Activated CD4-positive, alpha-beta T cell treated with anti-CD3 and anti-CD28 coated beads, Interleukin-2, amount 10 ng/mL, durations not matched to agents 7 days and 5 days (primary cell): ENCODE data around the gene TSSC4. TPM values are rescaled to one million over a fixed set of nuclear protein-coding genes. Genes with fewer than 3 reads are reported as not detected.

Experiments
- CTCF ChIA-PET: fragments of 350-600 bp; sonication (Branson Sonifier 250); formaldehyde crosslinking; loops from one replicate; lab custom pipeline; 2021; ENCODE audit warnings: antibody characterized with exemption; lab: Charles Lee
- POLR2A ChIA-PET: fragments of 350-600 bp; sonication (Branson Sonifier 250); formaldehyde crosslinking; loops from one replicate; lab custom pipeline; 2021; ENCODE audit warnings: antibody characterized with exemption; lab: Charles Lee
- DNase-seq: peaks from one replicate; pipeline ENCODE4 v3.0.0-alpha.2; 2020
- H3K27ac Mint-ChIP-seq: one replicate; pipeline ENCODE4 v1.8.0; 2021; ENCODE audit warnings: mild to moderate bottlenecking, moderate library complexity, mixed read lengths
- H3K27me3 Mint-ChIP-seq: one replicate; pipeline ENCODE4 v1.8.0; 2021; ENCODE audit warnings: mixed read lengths
- H3K36me3 Mint-ChIP-seq: one replicate; pipeline ENCODE4 v1.8.0; 2021; ENCODE audit warnings: low read depth, mixed read lengths
- H3K4me1 Mint-ChIP-seq: one replicate; pipeline ENCODE4 v1.8.0; 2021; ENCODE audit warnings: mixed read lengths
- H3K4me3 Mint-ChIP-seq: one replicate; pipeline ENCODE4 v1.8.0; 2021; ENCODE audit warnings: mild to moderate bottlenecking, moderate library complexity, mixed read lengths
- H3K9me3 Mint-ChIP-seq: one replicate; pipeline ENCODE4 v1.8.0; 2021; ENCODE audit warnings: mixed read lengths
- total RNA-seq, 2 experiments: library from RNA; stranded (reverse); gene quantifications; one replicate each; pipeline ENCODE4 v1.2.3, GENCODE V29; 2021

Gene TSSC4
- total RNA-seq, 2 experiments from 2014 or later: 31.1 to 47.5 TPM

DNA sequence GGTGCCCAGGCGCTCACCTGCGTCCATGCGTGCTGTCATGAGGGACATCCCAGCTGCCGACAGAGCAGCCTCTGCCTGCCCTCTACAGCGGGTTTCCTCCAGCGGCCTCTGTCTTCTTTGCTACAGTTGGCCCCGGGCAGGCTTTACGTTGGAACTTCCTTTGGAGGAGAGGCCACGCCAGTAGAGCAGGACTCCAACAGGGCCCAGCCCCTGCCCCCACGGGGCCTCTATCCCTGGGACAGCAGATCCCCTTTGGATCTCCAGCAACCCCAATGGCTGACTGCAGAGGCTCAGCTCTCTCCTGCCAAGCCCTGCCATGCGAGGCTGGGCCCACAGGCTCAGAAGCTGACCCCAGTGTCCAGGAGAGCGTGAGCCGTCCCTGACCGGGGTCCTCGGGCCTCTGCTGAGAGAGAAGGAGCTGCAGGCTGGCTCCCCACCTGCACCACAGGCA is 31.6 kb downstream of the TSSC4 start:
- POLR2A ChIA-PET: no interaction called here
- H3K9me3 Mint-ChIP-seq: no peaks in the 10 kb centered on the region
- H3K4me3 Mint-ChIP-seq: no peak overlapping the region
- no peak for DNase-seq
- no peak overlapping the region for H3K27ac Mint-ChIP-seq
- H3K4me1 Mint-ChIP-seq: no peaks in the 10 kb centered on the region
- no peaks in the 10 kb centered on the region for H3K27me3 Mint-ChIP-seq
- no peaks in the 10 kb centered on the region for H3K36me3 Mint-ChIP-seq
- CTCF ChIA-PET: interaction anchor here (1.0 to 1.9 kb wide), 3 partner anchors 11 to 456 kb away, joined by 3 to 8 read pairs (median 5); no protein-coding TSS in a partner anchor

DNA sequence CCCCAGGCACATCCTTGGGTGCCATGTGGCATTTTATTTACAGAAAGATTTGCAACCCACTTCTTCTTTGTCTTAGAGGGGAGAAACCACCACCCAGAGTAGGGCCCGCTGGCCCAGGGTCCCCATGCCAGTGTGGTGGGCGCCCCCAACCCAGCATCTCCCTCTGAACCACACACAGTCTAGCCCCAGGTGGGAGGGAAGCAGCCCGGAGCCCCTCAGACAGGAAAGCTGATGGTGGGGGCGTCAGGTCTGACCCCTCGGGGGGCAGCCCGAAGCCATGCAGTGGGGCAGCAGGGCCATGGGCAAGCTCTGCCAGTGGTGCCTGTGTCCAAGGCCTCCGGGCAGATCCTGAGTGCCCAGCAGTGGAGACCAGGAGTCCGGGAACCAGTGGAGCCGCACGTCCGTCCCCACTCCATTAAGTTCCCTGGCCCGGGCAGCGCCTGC is 32.1 kb downstream of the TSSC4 start:
- peaks cover 1% of the 10 kb centered on the region for H3K27me3 Mint-ChIP-seq
- H3K27ac Mint-ChIP-seq: no peak overlapping the region
- POLR2A ChIA-PET: no interaction called here
- H3K4me1 Mint-ChIP-seq: no peaks in the 10 kb centered on the region
- DNase-seq: no peak
- H3K4me3 Mint-ChIP-seq: no peak overlapping the region
- H3K36me3 Mint-ChIP-seq: no peaks in the 10 kb centered on the region
- H3K9me3 Mint-ChIP-seq: no peaks in the 10 kb centered on the region
- CTCF ChIA-PET: interaction anchor here (1.0 kb wide), 1 partner anchor 12 kb away, joined by 3 read pairs; no protein-coding TSS in a partner anchor

- POLR2A ChIA-PET: no interaction called here
- Mint-ChIP-seq H3K9me3 (no peaks in the 10 kb centered on the region), H3K36me3 (no peaks in the 10 kb centered on the region), H3K4me1 (no peaks in the 10 kb centered on the region), H3K27ac (no peak overlapping the region), H3K27me3 (peaks cover 2% of the 10 kb centered on the region), H3K4me3 (no peak overlapping the region)
- CTCF ChIA-PET: no interaction called here
- DNase-seq: no peak
Measured at GRCh38 chr11:2433106-2433925, 32.8 kb downstream of the TSSC4 start.

DNA sequence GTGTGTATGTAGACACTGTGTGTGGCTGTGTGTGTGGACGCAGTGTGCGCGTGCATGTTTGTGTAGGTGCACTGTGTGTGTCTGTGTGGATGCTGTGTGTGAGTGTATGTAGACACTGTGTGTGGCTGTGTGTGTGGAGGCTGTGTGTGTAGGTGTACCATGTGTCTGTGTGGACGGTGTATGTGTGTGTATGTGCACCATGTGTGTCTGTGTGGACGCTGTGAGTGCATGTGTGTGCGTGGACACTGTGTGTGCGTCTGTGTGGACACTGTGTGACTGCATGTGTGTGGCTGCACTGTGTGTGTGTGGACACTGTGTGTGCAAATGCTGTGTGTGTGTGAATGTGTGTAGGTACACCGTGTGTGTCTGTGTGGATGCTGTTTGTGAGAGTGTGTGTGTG is 33.5 kb downstream of the TSSC4 start:
- ChIA-PET POLR2A (no interaction called here), CTCF (no interaction called here)
- H3K27ac Mint-ChIP-seq: no peak overlapping the region
- H3K36me3 Mint-ChIP-seq: no peaks in the 10 kb centered on the region
- DNase-seq: no peak
- peaks cover 5% of the 10 kb centered on the region for H3K27me3 Mint-ChIP-seq
- no peaks in the 10 kb centered on the region for H3K9me3 Mint-ChIP-seq
- no peak overlapping the region for H3K4me3 Mint-ChIP-seq
- no peaks in the 10 kb centered on the region for H3K4me1 Mint-ChIP-seq

DNA sequence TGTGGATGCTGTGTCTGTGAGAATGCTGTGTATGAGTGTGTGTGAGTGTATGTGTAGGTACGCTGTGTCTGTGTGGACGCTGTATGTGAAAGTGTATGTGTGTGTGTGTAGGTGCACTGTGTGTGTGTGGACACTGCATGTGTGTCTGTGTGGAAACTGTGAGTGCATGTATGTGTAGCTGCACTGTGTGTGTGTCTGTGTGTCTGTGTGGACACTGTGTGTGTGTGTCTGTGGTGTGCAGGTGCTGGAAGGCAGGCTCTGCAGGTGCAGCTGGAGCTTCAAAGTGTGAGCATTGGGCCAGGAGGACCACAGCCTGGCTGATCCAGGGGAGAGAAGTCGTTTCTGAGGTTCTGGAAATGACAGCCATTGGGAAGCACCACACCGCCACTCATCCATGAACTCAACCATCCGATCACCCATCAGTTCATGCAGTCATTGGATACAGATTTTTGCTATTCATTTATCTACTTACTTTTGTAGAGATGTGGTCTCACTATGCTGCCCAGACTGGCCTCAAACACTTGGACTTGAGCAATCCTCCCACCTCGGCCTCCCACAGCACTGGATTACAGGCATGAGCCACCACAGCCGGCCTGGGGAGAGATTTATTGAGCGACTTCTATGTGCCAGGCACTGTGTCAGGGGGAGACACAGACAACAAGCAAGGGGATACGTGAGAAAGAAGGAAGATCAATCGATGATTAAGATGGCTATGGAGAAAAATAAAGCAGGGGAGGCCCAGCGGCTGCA is 34.1 kb downstream of the TSSC4 start:
- POLR2A ChIA-PET: no interaction called here
- CTCF ChIA-PET: no interaction called here
- Mint-ChIP-seq H3K4me1 (no peaks in the 10 kb centered on the region), H3K4me3 (no peak overlapping the region), H3K9me3 (no peaks in the 10 kb centered on the region), H3K27me3 (peaks cover 7% of the 10 kb centered on the region), H3K27ac (no peak overlapping the region), H3K36me3 (no peaks in the 10 kb centered on the region)
- DNase-seq: no peak

GRCh38 chr11:2435288-2436012 is 34.9 kb downstream of the TSSC4 start:
- Mint-ChIP-seq H3K9me3 (no peaks in the 10 kb centered on the region), H3K27me3 (peaks cover 9% of the 10 kb centered on the region), H3K4me1 (no peaks in the 10 kb centered on the region), H3K27ac (no peak overlapping the region), H3K4me3 (no peak overlapping the region), H3K36me3 (no peaks in the 10 kb centered on the region)
- DNase-seq: no peak
- POLR2A ChIA-PET: no interaction called here
- CTCF ChIA-PET: no interaction called here

- no peaks in the 10 kb centered on the region for H3K4me1 Mint-ChIP-seq
- ChIA-PET CTCF (interaction anchor here (1.2 kb wide), 2 partner anchors 16 to 30 kb away, joined by 3 to 4 read pairs; no protein-coding TSS in a partner anchor), POLR2A (no interaction called here)
- H3K4me3 Mint-ChIP-seq: no peak overlapping the region
- no peaks in the 10 kb centered on the region for H3K36me3 Mint-ChIP-seq
- no peak for DNase-seq
- no peak overlapping the region for H3K27ac Mint-ChIP-seq
- H3K27me3 Mint-ChIP-seq: peaks cover 10% of the 10 kb centered on the region
- no peaks in the 10 kb centered on the region for H3K9me3 Mint-ChIP-seq
Measured at GRCh38 chr11:2436013-2436520, 35.5 kb downstream of the TSSC4 start.

DNA sequence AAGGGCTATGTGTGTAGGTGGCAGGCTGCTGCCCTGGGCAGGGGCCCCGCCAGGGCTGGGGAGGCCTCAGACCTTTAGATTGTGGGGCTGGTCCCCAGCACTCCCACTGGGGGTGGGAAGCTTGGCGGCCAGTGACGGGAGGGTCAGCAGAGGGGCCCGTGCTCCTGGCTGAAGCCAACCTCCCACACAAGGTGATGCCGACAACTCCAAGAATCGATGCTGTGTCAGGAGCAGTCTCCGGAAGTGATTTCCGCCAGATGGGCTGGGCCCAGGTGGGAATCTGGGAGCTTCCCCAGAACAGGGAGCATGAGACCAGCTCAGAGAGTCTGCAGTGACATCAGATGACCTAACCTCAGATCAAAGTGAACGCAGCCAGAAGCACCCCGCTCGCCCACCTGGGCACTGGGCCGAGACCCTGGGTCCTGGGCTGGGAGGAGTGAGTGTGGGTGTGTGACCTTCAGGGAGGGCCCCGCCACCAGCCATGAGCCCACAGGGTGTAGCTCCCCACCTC is 36.0 kb downstream of the TSSC4 start:
- Mint-ChIP-seq H3K4me3 (no peak overlapping the region), H3K27me3 (peaks cover 10% of the 10 kb centered on the region), H3K9me3 (no peaks in the 10 kb centered on the region), H3K36me3 (no peaks in the 10 kb centered on the region), H3K27ac (no peak overlapping the region), H3K4me1 (no peaks in the 10 kb centered on the region)
- CTCF ChIA-PET: interaction anchor here (1.2 to 1.6 kb wide), 3 partner anchors 16 to 94 kb away, joined by 3 to 4 read pairs (median 4); no protein-coding TSS in a partner anchor
- no peak for DNase-seq
- POLR2A ChIA-PET: no interaction called here

DNA sequence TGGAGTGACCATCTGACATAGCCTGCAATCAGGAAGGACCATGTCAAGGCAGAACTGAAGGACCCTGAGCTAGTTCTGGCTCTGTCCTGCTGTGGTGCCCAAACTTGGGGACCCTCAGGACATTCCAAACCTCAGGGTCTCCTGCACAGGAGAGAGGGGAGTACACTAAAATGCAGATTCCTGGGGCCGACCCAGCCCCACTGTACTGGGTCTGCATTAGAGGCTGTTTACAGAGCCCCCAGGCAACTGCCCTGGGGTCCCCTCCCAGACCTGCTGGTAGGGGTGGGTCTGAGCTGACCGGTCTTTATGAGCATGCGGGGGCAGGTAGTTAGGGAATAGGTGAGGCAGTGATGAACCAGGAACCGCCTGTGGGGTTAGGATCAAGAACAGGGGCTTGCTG is 37.0 kb downstream of the TSSC4 start:
- CTCF ChIA-PET: interaction anchor here (1.2 to 1.6 kb wide), 2 partner anchors 29 to 93 kb away, joined by 3 to 4 read pairs; no protein-coding TSS in a partner anchor

GRCh38 chr11:2439820-2440219 is 39.3 kb downstream of the TSSC4 start:
- H3K27ac Mint-ChIP-seq: no peak overlapping the region
- peaks cover 19% of the 10 kb centered on the region for H3K27me3 Mint-ChIP-seq
- no peak for DNase-seq
- ChIA-PET POLR2A (no interaction called here), CTCF (interaction anchor here (0.6 to 1.1 kb wide), 2 partner anchors 19 to 37 kb away, joined by 3 read pairs; no protein-coding TSS in a partner anchor)
- H3K4me1 Mint-ChIP-seq: peaks cover 12% of the 10 kb centered on the region
- H3K9me3 Mint-ChIP-seq: no peaks in the 10 kb centered on the region
- H3K4me3 Mint-ChIP-seq: no peak overlapping the region
- H3K36me3 Mint-ChIP-seq: no peaks in the 10 kb centered on the region

More for the DNA sequence above, 37.0 kb downstream of the TSSC4 start:
- POLR2A ChIA-PET: no interaction called here
- Mint-ChIP-seq H3K36me3 (no peaks in the 10 kb centered on the region), H3K4me3 (no peak overlapping the region), H3K4me1 (peaks cover 1% of the 10 kb centered on the region), H3K27ac (no peak overlapping the region), H3K27me3 (peaks cover 12% of the 10 kb centered on the region), H3K9me3 (no peaks in the 10 kb centered on the region)
- no peak for DNase-seq

DNA sequence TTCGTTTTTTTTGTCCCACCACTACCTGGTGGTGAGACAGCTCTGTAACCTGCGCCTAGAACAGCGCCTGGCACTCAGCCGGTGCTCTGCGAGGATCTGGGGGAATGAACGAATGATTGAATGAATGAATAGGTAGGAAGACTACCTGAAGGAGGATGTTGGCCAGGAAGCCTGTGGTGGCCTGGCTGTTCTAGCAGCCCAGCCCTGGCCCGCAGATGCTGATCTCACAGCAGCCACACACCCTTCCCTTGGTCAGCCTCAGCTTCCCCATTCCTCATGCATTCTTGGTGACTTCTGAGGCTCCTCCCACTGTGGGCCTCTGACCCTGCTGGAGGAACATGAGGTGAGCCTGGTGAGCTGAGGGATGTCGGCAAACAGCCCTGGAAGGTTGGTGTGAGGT is 40.1 kb downstream of the TSSC4 start:
- ChIA-PET CTCF (interaction anchor here (1.0 to 1.3 kb wide), 2 partner anchors 13 to 20 kb away, joined by 3 read pairs; no protein-coding TSS in a partner anchor), POLR2A (no interaction called here)
- H3K9me3 Mint-ChIP-seq: no peaks in the 10 kb centered on the region
- no peak for DNase-seq
- no peak overlapping the region for H3K4me3 Mint-ChIP-seq
- H3K27me3 Mint-ChIP-seq: peaks cover 19% of the 10 kb centered on the region
- H3K4me1 Mint-ChIP-seq: peaks cover 16% of the 10 kb centered on the region
- H3K27ac Mint-ChIP-seq: no peak overlapping the region
- H3K36me3 Mint-ChIP-seq: no peaks in the 10 kb centered on the region

- H3K4me1 Mint-ChIP-seq: peaks cover 18% of the 10 kb centered on the region
- H3K36me3 Mint-ChIP-seq: no peaks in the 10 kb centered on the region
- no peak overlapping the region for H3K4me3 Mint-ChIP-seq
- ChIA-PET CTCF (interaction anchor here (1.0 to 1.3 kb wide), 2 partner anchors 13 to 20 kb away, joined by 3 read pairs; no protein-coding TSS in a partner anchor), POLR2A (no interaction called here)
- no peak overlapping the region for H3K27ac Mint-ChIP-seq
- no peaks in the 10 kb centered on the region for H3K9me3 Mint-ChIP-seq
- peaks cover 19% of the 10 kb centered on the region for H3K27me3 Mint-ChIP-seq
- DNase-seq: no peak
Measured at GRCh38 chr11:2441171-2441570, 40.6 kb downstream of the TSSC4 start.
